Sigmoid colon (tissue), 3 donors: ENCODE results near the gene PLTP.

Source experiments
- POLR2A ChIP-seq, 2 donors: fragments of 450-650 bp; IDR thresholded peaks; one replicate each; pipeline ENCODE4 v1.6.1; 2016; ENCODE audit warnings: antibody characterized with exemption in 2 of 2, mild to moderate bottlenecking in 2 of 2, moderate library complexity in 2 of 2
- TF ChIP-seq, protein P1 (sequence below), 4 experiments: fragments of 450-650 bp in 3 of 4; fragments of 200-600 bp in 1 of 4; IDR thresholded peaks; one replicate each; pipeline ENCODE4 v1.5.1; 2016 to 2019; ENCODE audit warnings: antibody characterized with exemption in 4 of 4, mild to moderate bottlenecking in 3 of 4, moderate library complexity in 2 of 4

DNA sequence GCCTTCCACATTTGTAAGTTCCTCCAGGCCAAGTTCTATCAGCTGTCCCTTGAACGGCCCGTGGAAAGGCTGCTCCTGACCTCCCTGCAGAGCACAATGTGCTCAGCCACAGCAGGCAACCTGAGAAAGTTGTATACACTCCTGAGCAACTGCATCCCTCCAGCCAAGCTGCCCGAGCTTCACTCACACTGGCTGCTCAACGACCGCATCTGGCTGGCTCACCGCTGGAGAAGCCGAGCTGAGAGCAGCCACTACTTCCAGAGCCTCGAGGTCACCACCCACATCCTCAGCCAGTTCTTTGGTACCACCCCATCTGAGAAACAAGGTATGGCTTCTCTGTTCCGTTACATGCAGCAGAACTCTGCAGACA, 28.9 kb downstream of the PLTP start:
- TF ChIP-seq, protein P1, sequence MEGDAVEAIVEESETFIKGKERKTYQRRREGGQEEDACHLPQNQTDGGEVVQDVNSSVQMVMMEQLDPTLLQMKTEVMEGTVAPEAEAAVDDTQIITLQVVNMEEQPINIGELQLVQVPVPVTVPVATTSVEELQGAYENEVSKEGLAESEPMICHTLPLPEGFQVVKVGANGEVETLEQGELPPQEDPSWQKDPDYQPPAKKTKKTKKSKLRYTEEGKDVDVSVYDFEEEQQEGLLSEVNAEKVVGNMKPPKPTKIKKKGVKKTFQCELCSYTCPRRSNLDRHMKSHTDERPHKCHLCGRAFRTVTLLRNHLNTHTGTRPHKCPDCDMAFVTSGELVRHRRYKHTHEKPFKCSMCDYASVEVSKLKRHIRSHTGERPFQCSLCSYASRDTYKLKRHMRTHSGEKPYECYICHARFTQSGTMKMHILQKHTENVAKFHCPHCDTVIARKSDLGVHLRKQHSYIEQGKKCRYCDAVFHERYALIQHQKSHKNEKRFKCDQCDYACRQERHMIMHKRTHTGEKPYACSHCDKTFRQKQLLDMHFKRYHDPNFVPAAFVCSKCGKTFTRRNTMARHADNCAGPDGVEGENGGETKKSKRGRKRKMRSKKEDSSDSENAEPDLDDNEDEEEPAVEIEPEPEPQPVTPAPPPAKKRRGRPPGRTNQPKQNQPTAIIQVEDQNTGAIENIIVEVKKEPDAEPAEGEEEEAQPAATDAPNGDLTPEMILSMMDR (IDR thresholded peaks at IDR 0.05): no peak
- no peak for TF ChIP-seq POLR2A (IDR thresholded peaks at IDR 0.05)
